Caco-2 (cell line): ENCODE data around the gene AIFM3. TPM values are rescaled to one million over a fixed set of nuclear protein-coding genes. Genes with fewer than 3 reads are reported as not detected.
A peak's percentile ranks its signal among the peaks of the same experiment; 100 is the strongest.

Experiments used
- BruUV-seq: library from RNA; stranded (reverse); fragments of 400-500 nt; replicated peaks from 2 replicates; lab custom pipeline; 2021; lab: Mats Ljungman, UMichigan
- CTCF ChIA-PET: fragments of 300-600 bp; sonication (Branson Sonifier 250); formaldehyde crosslinking; loops from one replicate; lab custom pipeline; 2022; ENCODE audit warnings: antibody characterized with exemption; lab: Charles Lee
- POLR2A ChIA-PET: fragments of 300-600 bp; sonication (Branson Sonifier 250); formaldehyde crosslinking; loops from one replicate; lab custom pipeline; 2022; ENCODE audit warnings: antibody characterized with exemption; lab: Charles Lee
- DNase-seq, 2 experiments: peaks; one replicate each; pipeline versions ENCODE4 v3.0.0 to v3.0.0-alpha.2; 2020 to 2022
- H3K27me3 ChIP-seq: replicated peaks from 2 replicates; pipeline ENCODE4 v1.6.0; 2011; ENCODE audit warnings: low read length; ENCODE audit not compliant: control insufficient read depth, insufficient read depth
- H3K36me3 ChIP-seq: 2 replicates; pipeline ENCODE4 v1.5.1; 2011; ENCODE audit warnings: low read length; ENCODE audit not compliant: control insufficient read depth, insufficient read depth
- H3K4me1 ChIP-seq: fragments of 250-450 bp; sonication (Bioruptor Pico); 2 replicates; pipeline ENCODE4 v1.5.1; 2020; ENCODE audit warnings: mild to moderate bottlenecking
- H3K4me3 ChIP-seq: 2 replicates; pipeline ENCODE4 v1.5.1; 2011; ENCODE audit warnings: low read depth, mild to moderate bottlenecking, control low read depth, low read length
- H3K9me3 ChIP-seq: fragments of 250-450 bp; sonication (Bioruptor Pico); 2 replicates; pipeline ENCODE4 v1.5.1; 2020; ENCODE audit warnings: mild to moderate bottlenecking, moderate library complexity
- H3K27ac Mint-ChIP-seq: one replicate; pipeline ENCODE4 v1.8.0; 2022; ENCODE audit warnings: mixed read lengths; ENCODE audit not compliant: unreplicated experiment
- H3K27me3 Mint-ChIP-seq: one replicate; pipeline ENCODE4 v1.8.0; 2022; ENCODE audit warnings: mixed read lengths; ENCODE audit not compliant: insufficient read depth, unreplicated experiment
- H3K36me3 Mint-ChIP-seq: one replicate; pipeline ENCODE4 v1.8.0; 2022; ENCODE audit warnings: mild to moderate bottlenecking, mixed read lengths; ENCODE audit not compliant: insufficient read depth, unreplicated experiment
- H3K4me1 Mint-ChIP-seq: one replicate; pipeline ENCODE4 v1.8.0; 2022; ENCODE audit warnings: low read depth, mixed read lengths; ENCODE audit not compliant: unreplicated experiment
- H3K4me3 Mint-ChIP-seq: one replicate; pipeline ENCODE4 v1.8.0; 2022; ENCODE audit warnings: mild to moderate bottlenecking, moderate library complexity, mixed read lengths; ENCODE audit not compliant: unreplicated experiment
- H3K9me3 Mint-ChIP-seq: one replicate; pipeline ENCODE4 v1.8.0; 2022; ENCODE audit warnings: mixed read lengths; ENCODE audit not compliant: unreplicated experiment
- CTCF ChIP-seq, 2 experiments: fragments of 200-600 bp in 1 of 2; IDR thresholded peaks; 1 replicate in 1 of 2; 2 replicates in 1 of 2; pipeline versions ENCODE4 v1.5.1 to v1.8.0; 2011 to 2022; ENCODE audit warnings: antibody characterized with exemption in 1 of 2, control low read depth in 1 of 2, inconsistent platforms in 1 of 2, low read depth in 1 of 2, low read length in 1 of 2, mild to moderate bottlenecking in 1 of 2, moderate library complexity in 1 of 2; ENCODE audit not compliant: insufficient read depth in 1 of 2, severe bottlenecking in 1 of 2, unreplicated experiment in 1 of 2
- intact Hi-C: fragments of 100-400 bp; cut with micrococcal nuclease; formaldehyde crosslinking; loops from one replicate; pipeline ENCODE4 v1.10.0; 2022; ENCODE audit not compliant: unreplicated experiment
- total RNA-seq: library from RNA; stranded (reverse); gene quantifications from 2 replicates; pipeline ENCODE4 v1.2.3, GENCODE V29; 2022

The AIFM3 gene
- total RNA-seq, 1 experiment from 2014 or later: 0.73 TPM

- BruUV-seq: no TSS peak
- H3K27me3 ChIP-seq: no peaks in the 10 kb centered on the region
- no peak for TF ChIP-seq CTCF (IDR thresholded peaks at IDR 0.05; ENCODE audit: insufficient read depth in 1 of 2, low read depth in 1 of 2, low read length in 1 of 2, severe bottlenecking in 1 of 2, unreplicated experiment in 1 of 2)
- ChIA-PET CTCF (no interaction called here), POLR2A (no interaction called here)
- Mint-ChIP-seq H3K4me1 (peaks cover 17% of the 10 kb centered on the region), H3K27ac (peak overlapping the region; percentile 88), H3K9me3 (no peaks in the 10 kb centered on the region), H3K27me3 (no peaks in the 10 kb centered on the region), H3K4me3 (peak overlapping the region; percentile 79), H3K36me3 (peaks cover 7% of the 10 kb centered on the region)
- H3K9me3 ChIP-seq: no peaks in the 10 kb centered on the region
- peak overlapping the region; percentile 40 for H3K4me3 ChIP-seq
- H3K4me1 ChIP-seq: peaks cover 13% of the 10 kb centered on the region; the same call in 1 of the 2 replicates
- DNase-seq: no peak
- intact Hi-C loops: no loop called here
- no peaks in the 10 kb centered on the region for H3K36me3 ChIP-seq
Observed at GRCh38 chr22:21013657-21014201, 46.7 kb downstream of the AIFM3 start.

GRCh38 chr22:21014202-21014725 is 47.2 kb downstream of the AIFM3 start:
- H3K4me1 Mint-ChIP-seq: peaks cover 17% of the 10 kb centered on the region
- TF ChIP-seq CTCF (IDR thresholded peaks at IDR 0.05; ENCODE audit: insufficient read depth in 1 of 2, low read depth in 1 of 2, low read length in 1 of 2, severe bottlenecking in 1 of 2, unreplicated experiment in 1 of 2): no peak
- ChIA-PET CTCF (interaction anchor here (0.7 to 1.1 kb wide), 3 partner anchors 23 to 128 kb away, joined by 3 to 4 read pairs (median 3); no protein-coding TSS in a partner anchor), POLR2A (interaction anchor here (1.1 kb wide), 1 partner anchor 32 kb away, joined by 5 read pairs; the partner anchor contains the start of gene LZTR1)
- intact Hi-C loops: no loop called here
- peaks cover 7% of the 10 kb centered on the region for H3K36me3 Mint-ChIP-seq
- H3K4me3 Mint-ChIP-seq: peak overlapping the region; percentile 79
- peaks cover under 1% of the 10 kb centered on the region; the same call in 1 of the 2 replicates for H3K9me3 ChIP-seq
- peak overlapping the region; percentile 40 for H3K4me3 ChIP-seq
- no peaks in the 10 kb centered on the region for H3K27me3 Mint-ChIP-seq
- peaks cover 13% of the 10 kb centered on the region; the same call in 1 of the 2 replicates for H3K4me1 ChIP-seq
- no peaks in the 10 kb centered on the region for H3K36me3 ChIP-seq
- H3K9me3 Mint-ChIP-seq: no peaks in the 10 kb centered on the region
- peak overlapping the region; percentile 88 for H3K27ac Mint-ChIP-seq
- no peaks in the 10 kb centered on the region for H3K27me3 ChIP-seq
- DNase-seq: peak; percentile 86 to 88
- no TSS peak for BruUV-seq

GRCh38 chr22:21014726-21015465 is 47.8 kb downstream of the AIFM3 start, which contains the start of gene P2RX6:
TSS of gene P2RX6 (plus strand) at chr22:21015165. CDS start at chr22:21015175, 10 bp downstream.
- H3K4me3 ChIP-seq: peak within 1 kb of the TSS; percentile 40

More at GRCh38 chr22:21014726-21015465, 47.8 kb downstream of the AIFM3 start, which contains the start of gene P2RX6:
- Mint-ChIP-seq H3K27ac (peak within 1 kb of the TSS; percentile 88), H3K27me3 (no peaks in the 10 kb centered on the region), H3K9me3 (no peaks in the 10 kb centered on the region), H3K4me1 (peaks cover 17% of the 10 kb centered on the region), H3K4me3 (peak within 1 kb of the TSS; percentile 79), H3K36me3 (peaks cover 7% of the 10 kb centered on the region)
- intact Hi-C loops: no loop called here
- no peak for TF ChIP-seq CTCF (IDR thresholded peaks at IDR 0.05; ENCODE audit: insufficient read depth in 1 of 2, low read depth in 1 of 2, low read length in 1 of 2, severe bottlenecking in 1 of 2, unreplicated experiment in 1 of 2)
- Histone ChIP-seq H3K4me1 (peaks cover 13% of the 10 kb centered on the region; the same call in 1 of the 2 replicates), H3K36me3 (no peaks in the 10 kb centered on the region), H3K9me3 (peaks cover 4% of the 10 kb centered on the region; the same call in 1 of the 2 replicates), H3K27me3 (no peaks in the 10 kb centered on the region)
- no TSS peak for BruUV-seq
- CTCF ChIA-PET: interaction anchor here (0.7 to 1.1 kb wide), 3 partner anchors 23 to 129 kb away, joined by 3 to 4 read pairs (median 3); no protein-coding TSS in a partner anchor
- POLR2A ChIA-PET: interaction anchor here (1.1 kb wide), 1 partner anchor 33 kb away, joined by 5 read pairs; the partner anchor contains the start of gene LZTR1
- DNase-seq: peak; percentile 63 to 82
